Stomach (tissue), 9 donors: ENCODE data around the gene NHSL1. TPM values are rescaled to one million over a fixed set of nuclear protein-coding genes. Genes with fewer than 3 reads are reported as not detected.

Experiments used
- DNase-seq, 2 donors: peaks; one replicate each; pipeline versions ENCODE4 v3.0.0 to v3.0.0-alpha.2; 2013 to 2019
- H3K27ac ChIP-seq, 5 donors: fragments of 200-600 bp in 4 of 5; sonication (generic) in 4 of 5; one replicate each; pipeline ENCODE4 v1.5.1; 2013 to 2019; ENCODE audit warnings: mild to moderate bottlenecking in 1 of 5, moderate library complexity in 1 of 5
- H3K27me3 ChIP-seq, 3 donors: fragments of 200-600 bp; sonication (generic); one replicate each; pipeline ENCODE4 v1.5.1; 2017 to 2019; ENCODE audit warnings: mixed run types in 1 of 3
- H3K36me3 ChIP-seq, 4 donors: fragments of 200-600 bp; sonication (generic); 1 replicate in 3 of 4; 2 replicates in 1 of 4; pipeline ENCODE4 v1.5.1; 2016 to 2019
- H3K4me1 ChIP-seq, 4 donors: fragments of 200-600 bp; sonication (generic); one replicate each; pipeline ENCODE4 v1.5.1; 2016 to 2019
- H3K4me3 ChIP-seq, 4 donors: fragments of 200-600 bp; sonication (generic) in 3 of 4; one replicate each; pipeline ENCODE4 v1.5.1; 2016 to 2019; ENCODE audit warnings: mild to moderate bottlenecking in 1 of 4
- H3K9me3 ChIP-seq, 4 donors: fragments of 200-600 bp; sonication (generic); one replicate each; pipeline ENCODE4 v1.5.1; 2016 to 2019
- EP300 ChIP-seq: sonication (generic); formaldehyde crosslinking; IDR thresholded peaks from one replicate; pipeline ENCODE4 v1.6.1; 2017; ENCODE audit warnings: antibody characterized with exemption
- POLR2A ChIP-seq, 4 donors: fragments of 450-650 bp; IDR thresholded peaks; one replicate each; pipeline ENCODE4 v1.6.1; 2016; ENCODE audit warnings: antibody characterized with exemption in 4 of 4, control low read depth in 2 of 4, mild to moderate bottlenecking in 1 of 4, moderate library complexity in 1 of 4
- POLR2AphosphoS5 ChIP-seq, 3 donors: sonication (generic); formaldehyde crosslinking; IDR thresholded peaks; one replicate each; pipeline ENCODE4 v1.6.1; 2016; ENCODE audit warnings: antibody characterized with exemption in 3 of 3
- WGBS, 5 donors: extraction: QIAGEN DNeasy Blood & Tissue Kit in 3 of 5; methylation state at CpG; one replicate each; pipeline versions ENCODE4 v1.1.5 to v1.1.7; 2013 to 2018; 5-methylcytosine and 5-hydroxymethylcytosine counted together
- intact Hi-C: fragments of 100-400 bp; cut with DNase I; formaldehyde crosslinking; loops from one replicate; pipeline ENCODE4 v1.15.1; 2023; ENCODE audit warnings: low total_unique reads
- polyA plus RNA-seq, 3 donors: library from polyadenylated mRNA; stranded (reverse); fragments of 200-250 nt; gene quantifications; one replicate each; pipeline ENCODE4 v1.2.3, GENCODE V29; 2013
- total RNA-seq, 5 donors: library from RNA; depleted of rRNA; stranded (reverse); fragments of >200 nt; gene quantifications; one replicate each; pipeline versions ENCODE4 v1.1.0 to v1.2.3, GENCODE V29; 2014 to 2016
- TF ChIP-seq, protein P1 (sequence below), 7 experiments: fragments of 450-650 bp in 4 of 7; fragments of 200-600 bp in 3 of 7; sonication (generic) in 3 of 7; IDR thresholded peaks; one replicate each; pipeline ENCODE4 v1.5.1; 2016 to 2019; ENCODE audit warnings: antibody characterized with exemption in 7 of 7, control low read depth in 2 of 7, mild to moderate bottlenecking in 1 of 7
- donor health status: healthy with polysubstance abuse.
- donor health status: Bipolar disorder and iron deficiency.
- donor health status: healthy.

Gene NHSL1
- total and polyA plus RNA-seq, 8 donors = 1.8 to 44.6 (median 27.4) TPM

- DNase-seq = no peak
- Histone ChIP-seq H3K4me1 (peaks cover 0 to 40% (median 10%) of the 10 kb centered on the region in 4 donors), H3K9me3 (no peaks in the 10 kb centered on the region), H3K36me3 (no peaks in the 10 kb centered on the region), H3K27ac (no peak overlapping the region), H3K4me3 (no peak overlapping the region), H3K27me3 (no peaks in the 10 kb centered on the region)
- 46 to 70% (median 52%) methylated on average over 3 of the region's 3 CpGs for WGBS, 5 donors
- intact Hi-C loops = no loop called here
- TF ChIP-seq POLR2A (IDR thresholded peaks at IDR 0.05) (no peak), EP300 (no peak), POLR2AphosphoS5 (IDR thresholded peaks at IDR 0.05) (no peak)
- TF ChIP-seq, protein P1, sequence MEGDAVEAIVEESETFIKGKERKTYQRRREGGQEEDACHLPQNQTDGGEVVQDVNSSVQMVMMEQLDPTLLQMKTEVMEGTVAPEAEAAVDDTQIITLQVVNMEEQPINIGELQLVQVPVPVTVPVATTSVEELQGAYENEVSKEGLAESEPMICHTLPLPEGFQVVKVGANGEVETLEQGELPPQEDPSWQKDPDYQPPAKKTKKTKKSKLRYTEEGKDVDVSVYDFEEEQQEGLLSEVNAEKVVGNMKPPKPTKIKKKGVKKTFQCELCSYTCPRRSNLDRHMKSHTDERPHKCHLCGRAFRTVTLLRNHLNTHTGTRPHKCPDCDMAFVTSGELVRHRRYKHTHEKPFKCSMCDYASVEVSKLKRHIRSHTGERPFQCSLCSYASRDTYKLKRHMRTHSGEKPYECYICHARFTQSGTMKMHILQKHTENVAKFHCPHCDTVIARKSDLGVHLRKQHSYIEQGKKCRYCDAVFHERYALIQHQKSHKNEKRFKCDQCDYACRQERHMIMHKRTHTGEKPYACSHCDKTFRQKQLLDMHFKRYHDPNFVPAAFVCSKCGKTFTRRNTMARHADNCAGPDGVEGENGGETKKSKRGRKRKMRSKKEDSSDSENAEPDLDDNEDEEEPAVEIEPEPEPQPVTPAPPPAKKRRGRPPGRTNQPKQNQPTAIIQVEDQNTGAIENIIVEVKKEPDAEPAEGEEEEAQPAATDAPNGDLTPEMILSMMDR (IDR thresholded peaks at IDR 0.05) = no peak
Measured at GRCh38 chr6:138510093-138510492, 10.8 kb upstream of the NHSL1 start.

GRCh38 chr6:138509371-138509770, 10.1 kb upstream of the NHSL1 start:
- H3K27me3 ChIP-seq = no peaks in the 10 kb centered on the region
- H3K36me3 ChIP-seq = no peaks in the 10 kb centered on the region
- intact Hi-C loops = no loop called here
- peak; percentile 63 to 78 for DNase-seq
- no peaks in the 10 kb centered on the region for H3K9me3 ChIP-seq
- 10 to 23% (median 15%) methylated on average over 6 of the region's 6 CpGs for WGBS, 5 donors
- no peak overlapping the region for H3K4me3 ChIP-seq
- peaks cover 4 to 47% (median 15%) of the 10 kb centered on the region in 4 donors for H3K4me1 ChIP-seq
- TF ChIP-seq POLR2A (IDR thresholded peaks at IDR 0.05) = no peak
- no peak for TF ChIP-seq EP300
- TF ChIP-seq, protein P1 (IDR thresholded peaks at IDR 0.05) = peak in 5 of 7 experiments; percentile 36 to 73 (median 59)
- peak in 1 of 3 donors; percentile 25 for TF ChIP-seq POLR2AphosphoS5 (IDR thresholded peaks at IDR 0.05)
- peak overlapping the region in 2 of 5 donors; percentile 41 to 69 for H3K27ac ChIP-seq

GRCh38 chr6:138508676-138508988, 9.3 kb upstream of the NHSL1 start:
- intact Hi-C loops = no loop called here
- peaks cover 6 to 55% (median 16%) of the 10 kb centered on the region in 4 donors for H3K4me1 ChIP-seq
- H3K4me3 ChIP-seq = no peak overlapping the region
- no peak for DNase-seq
- peak overlapping the region; percentile 31 to 90 (median 41) for H3K27ac ChIP-seq
- H3K9me3 ChIP-seq = no peaks in the 10 kb centered on the region
- no peaks in the 10 kb centered on the region for H3K36me3 ChIP-seq
- H3K27me3 ChIP-seq = no peaks in the 10 kb centered on the region
- 78 to 87% (median 81%) methylated on average over 2 of the region's 2 CpGs for WGBS, 5 donors
- TF ChIP-seq POLR2AphosphoS5 (IDR thresholded peaks at IDR 0.05) (no peak), POLR2A (IDR thresholded peaks at IDR 0.05) (no peak)

DNA sequence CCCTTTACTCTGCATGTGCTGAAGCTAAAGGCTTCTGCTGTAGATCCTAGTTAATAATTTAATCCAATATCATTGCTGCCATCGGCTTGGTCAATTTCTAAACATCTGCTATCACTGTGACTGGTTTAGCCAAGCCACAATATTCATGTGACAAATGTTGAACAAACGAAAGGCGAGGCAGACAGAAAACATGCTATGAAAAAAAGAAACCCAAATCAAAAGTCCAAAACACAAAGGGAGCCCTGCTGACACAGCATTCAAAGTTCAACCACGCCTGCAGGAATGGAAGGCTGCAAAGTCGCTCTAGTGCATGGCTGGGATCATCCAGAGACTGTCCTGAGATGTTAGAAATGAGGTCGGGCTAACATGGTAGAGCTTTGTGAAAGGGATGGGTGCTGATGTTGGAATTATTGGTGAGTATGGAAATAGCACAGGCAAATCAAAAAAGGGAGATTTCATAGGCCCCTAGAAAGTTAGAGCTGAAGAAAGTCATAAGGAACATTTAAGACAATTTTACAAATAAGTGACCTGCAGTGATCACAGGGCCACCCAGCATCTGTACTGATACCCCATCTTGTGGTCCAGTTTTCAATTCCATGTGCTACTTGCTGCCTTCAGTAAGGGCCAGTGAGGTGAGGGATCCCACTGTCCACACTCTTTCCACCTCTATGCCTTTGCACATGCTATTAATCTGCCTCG, 8.8 kb upstream of the NHSL1 start:
- peak overlapping the region; percentile 31 to 90 (median 52) for H3K27ac ChIP-seq
- peak; percentile 50 to 61 for DNase-seq
- H3K27me3 ChIP-seq = no peaks in the 10 kb centered on the region
- H3K4me3 ChIP-seq = no peak overlapping the region
- H3K36me3 ChIP-seq = no peaks in the 10 kb centered on the region
- peaks cover 6 to 60% (median 16%) of the 10 kb centered on the region in 4 donors for H3K4me1 ChIP-seq
- 30 to 59% (median 46%) methylated on average over 7 of the region's 7 CpGs for WGBS, 5 donors
- intact Hi-C loops = no loop called here
- H3K9me3 ChIP-seq = no peaks in the 10 kb centered on the region
- TF ChIP-seq EP300 (no peak), POLR2AphosphoS5 (IDR thresholded peaks at IDR 0.05) (peak in 2 of 3 donors; percentile 68 to 86)

GRCh38 chr6:138504764-138505689, 5.7 kb upstream of the NHSL1 start:
- intact Hi-C loops = no loop called here
- TF ChIP-seq, protein P1 (IDR thresholded peaks at IDR 0.05) = no peak
- TF ChIP-seq POLR2A (IDR thresholded peaks at IDR 0.05) = no peak
- TF ChIP-seq POLR2AphosphoS5 (IDR thresholded peaks at IDR 0.05) = no peak
- no peak for TF ChIP-seq EP300
- peak overlapping the region in 4 of 5 donors; percentile 68 to 71 (median 70) for H3K27ac ChIP-seq
- H3K27me3 ChIP-seq = no peaks in the 10 kb centered on the region
- peaks cover 12 to 68% (median 30%) of the 10 kb centered on the region in 4 donors for H3K4me1 ChIP-seq
- H3K9me3 ChIP-seq = no peaks in the 10 kb centered on the region
- no peak for DNase-seq
- WGBS, 5 donors = 76 to 86% (median 81%) methylated on average over 14 of the region's 14 CpGs
- no peak overlapping the region for H3K4me3 ChIP-seq
- no peaks in the 10 kb centered on the region for H3K36me3 ChIP-seq
